AG10803 (cell line): ENCODE results near the gene USP35.
"Not testable (repeated sequence)": the region's sequence is repeated elsewhere in the genome, so short reads cannot be mapped to it uniquely, and the experiment has no call there.

Source experiments
- DNase-seq: peaks from one replicate; pipeline ENCODE4 v3.0.0; 2010; ENCODE audit warnings: low read depth
- H3K4me3 ChIP-seq: 2 replicates; pipeline ENCODE4 v1.5.1; 2011; ENCODE audit warnings: mild to moderate bottlenecking, low read length, control low read depth
- CTCF ChIP-seq: conservative IDR thresholded peaks from 2 replicates; pipeline ENCODE4 v1.5.1; 2011; ENCODE audit warnings: mild to moderate bottlenecking, low read length, control low read depth, inconsistent platforms

Gene USP35

DNA sequence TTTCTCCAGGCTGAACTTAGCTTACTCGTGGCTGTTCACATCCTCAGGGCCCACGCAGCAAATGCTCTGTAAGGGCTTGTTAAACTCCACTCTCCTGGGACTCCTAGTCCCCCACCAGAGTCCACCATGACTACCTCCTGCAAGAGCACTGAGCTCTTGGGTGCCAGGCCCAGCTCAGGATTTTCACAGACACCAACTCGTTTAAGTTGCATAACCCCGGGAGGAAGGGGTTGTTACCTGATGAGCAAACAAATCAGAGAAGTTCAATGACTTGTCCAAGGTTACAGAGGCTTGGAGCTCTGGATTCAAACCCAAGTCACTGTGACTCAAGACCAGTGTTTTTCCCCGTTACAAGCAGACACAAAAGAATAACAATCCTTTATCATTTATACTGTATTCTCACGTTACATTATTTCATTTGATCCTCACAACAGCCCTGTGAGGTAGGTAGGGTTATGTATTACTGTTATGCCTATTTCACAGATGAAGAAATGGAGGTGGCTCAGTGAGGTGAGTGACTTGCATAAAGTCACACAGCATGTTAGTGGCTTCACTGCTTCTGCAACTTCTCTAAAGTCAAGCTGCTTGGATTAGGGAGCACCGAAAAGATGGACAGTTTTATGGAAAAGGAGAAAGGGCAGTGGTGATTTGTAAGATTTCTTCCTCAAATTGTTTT lies 17.7 kb upstream of the USP35 start:
- no peak for DNase-seq
- no peak for TF ChIP-seq CTCF
- H3K4me3 ChIP-seq = no peak overlapping the region

- no peak for TF ChIP-seq CTCF
- H3K4me3 ChIP-seq = no peak overlapping the region
- DNase-seq = no peak
Observed at GRCh38 chr11:78171951-78172350, 16.8 kb upstream of the USP35 start.

DNA sequence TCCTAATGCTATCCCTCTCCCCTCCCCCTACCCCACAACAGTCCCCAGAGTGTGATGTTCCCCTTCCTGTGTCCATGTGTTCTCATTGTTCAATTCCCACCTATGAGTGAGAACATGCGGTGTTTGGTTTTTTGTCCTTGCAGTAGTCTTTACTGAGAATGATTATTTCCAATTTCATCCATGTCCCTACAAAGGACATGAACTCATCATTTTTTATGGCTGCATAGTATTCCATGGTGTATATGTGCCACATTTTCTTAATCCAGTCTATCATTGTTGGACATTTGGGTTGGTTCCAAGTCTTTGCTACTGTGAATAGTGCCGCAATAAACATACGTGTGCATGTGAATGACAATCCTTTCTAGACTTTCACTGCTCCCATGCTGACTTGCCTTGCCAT lies 12.9 kb upstream of the USP35 start:
- not testable (repeated sequence) for H3K4me3 ChIP-seq, DNase-seq

DNA sequence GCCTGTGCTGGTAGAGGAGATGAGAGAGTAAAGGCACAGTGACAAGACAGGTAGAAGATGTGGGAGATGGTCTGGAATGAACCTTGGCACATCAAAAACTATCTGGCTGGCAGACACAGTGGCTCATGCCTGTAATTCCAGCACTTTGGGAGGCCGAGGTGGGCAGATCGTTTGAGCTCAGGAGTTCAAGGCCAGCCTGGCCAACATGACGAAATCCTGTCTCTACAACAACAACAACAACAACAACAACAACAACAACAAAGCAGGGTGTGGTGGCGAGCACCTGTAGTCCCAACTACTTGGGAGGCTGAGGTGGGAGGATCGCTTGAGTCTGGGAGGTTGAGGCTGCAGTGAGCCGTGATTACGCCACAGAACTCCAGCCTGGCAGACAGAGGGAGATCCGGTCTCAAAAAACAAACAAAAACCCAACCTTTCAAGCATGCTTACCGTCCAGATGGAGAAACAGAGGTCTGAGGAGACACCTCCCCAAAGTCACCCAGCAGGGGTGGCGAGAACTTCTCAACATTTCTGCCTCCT lies 12.0 kb upstream of the USP35 start:
- no peak for TF ChIP-seq CTCF
- no peak for DNase-seq

DNA sequence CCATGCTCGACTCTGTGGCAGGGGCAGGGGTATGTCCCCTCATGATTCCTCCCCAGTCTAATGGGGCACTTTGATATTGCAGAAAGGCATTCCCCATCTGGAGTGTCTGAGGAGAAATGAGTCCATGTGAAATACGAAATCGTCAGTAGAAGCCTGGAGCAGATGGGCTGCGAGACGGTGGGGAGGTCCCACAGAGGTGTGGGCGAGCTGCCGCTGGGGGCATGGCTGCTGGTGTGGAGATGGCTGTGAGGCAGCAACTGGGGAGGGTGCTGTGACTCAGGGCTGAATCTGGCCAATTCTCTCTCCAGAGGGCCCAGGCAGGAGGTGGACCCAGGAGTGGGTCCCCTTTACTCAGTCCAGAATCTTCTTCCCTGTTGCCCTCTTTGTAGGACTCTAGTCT lies 11.5 kb upstream of the USP35 start:
- H3K4me3 ChIP-seq = no peak overlapping the region
- TF ChIP-seq CTCF = no peak
- no peak for DNase-seq

More for the DNA sequence above, 12.0 kb upstream of the USP35 start:
- H3K4me3 ChIP-seq = no peak overlapping the region

DNA sequence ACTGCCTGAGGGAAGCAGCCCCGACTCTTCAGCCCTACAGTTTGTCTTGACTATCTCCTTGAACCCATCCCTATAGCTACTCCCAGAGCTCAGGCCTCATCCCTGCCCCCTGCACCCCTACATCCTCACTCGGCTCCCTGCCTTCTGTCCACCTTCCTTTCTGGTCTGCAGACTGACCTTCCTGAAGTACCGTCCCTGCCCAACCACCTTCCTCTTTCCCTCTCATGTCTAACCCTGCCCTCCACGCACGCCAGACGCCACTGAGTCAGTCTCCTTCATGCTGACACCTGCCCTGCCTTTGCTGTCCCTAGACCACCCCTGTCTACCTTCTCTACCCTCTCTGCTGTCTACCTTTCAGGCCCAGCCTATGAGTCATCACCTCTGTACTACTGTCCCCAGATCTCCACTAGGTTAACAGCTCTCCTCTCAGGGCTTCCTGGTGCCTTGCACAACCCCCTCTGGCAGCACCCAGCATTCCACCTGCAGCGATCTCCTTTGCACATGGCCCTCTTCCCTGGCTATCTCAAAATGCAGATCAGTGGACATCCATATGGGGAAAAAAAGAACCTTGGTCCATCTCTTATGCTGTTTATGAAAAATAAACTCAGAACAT lies 9.2 kb upstream of the USP35 start:
- no peak overlapping the region for H3K4me3 ChIP-seq
- DNase-seq = no peak
- TF ChIP-seq CTCF = no peak

GRCh38 chr11:78180751-78181150 lies 8.0 kb upstream of the USP35 start:
- no peak for TF ChIP-seq CTCF
- H3K4me3 ChIP-seq = no peak overlapping the region
- DNase-seq = no peak
